GM21723 (cell line): ENCODE data around the gene NR2C1.

Source experiments
- ATAC-seq: cut with Tn5 transposase; IDR thresholded peaks from one replicate; pipeline ENCODE4 v1.9.1; 2021; ENCODE audit warnings: mild to moderate bottlenecking, moderate library complexity; ENCODE audit not compliant: unreplicated experiment

Gene NR2C1

DNA sequence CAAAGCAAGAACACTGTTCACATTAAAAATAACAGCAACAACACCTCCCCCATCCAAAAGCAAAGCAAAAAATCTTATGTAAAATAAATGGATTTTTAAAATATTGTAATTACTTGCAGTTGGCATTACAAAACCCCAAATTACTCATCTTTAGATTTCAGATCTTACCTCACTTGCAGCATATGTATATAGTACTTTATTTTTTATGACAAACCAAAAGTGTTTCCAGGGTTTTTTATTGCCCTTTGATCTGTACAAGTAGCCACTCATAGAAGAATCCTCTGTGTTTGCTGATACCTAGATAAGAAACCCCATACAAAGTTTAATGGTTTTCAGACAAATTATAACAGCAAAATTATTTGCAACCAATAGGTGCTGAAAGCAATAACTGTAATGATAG lies 12.2 kb upstream of the NR2C1 start:
- ATAC-seq = no peak

DNA sequence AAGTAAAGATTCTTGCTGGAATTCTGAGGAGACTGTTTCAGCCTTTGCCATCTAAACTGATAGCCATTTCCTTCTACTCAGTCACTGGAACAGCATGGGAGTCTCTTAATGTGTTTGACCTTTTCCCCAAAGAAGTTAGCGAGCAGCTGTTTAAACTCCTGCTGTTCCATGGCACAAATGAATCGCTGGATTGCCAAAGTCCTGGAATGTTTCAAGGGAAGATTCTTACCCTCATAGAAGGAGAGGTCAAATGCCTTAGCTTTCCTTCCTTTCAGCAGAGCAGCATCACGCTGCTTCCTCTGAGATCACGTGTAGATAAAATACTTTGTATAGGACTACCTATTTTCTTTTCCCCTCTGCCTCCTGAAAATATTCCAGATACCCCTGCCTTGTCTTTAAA lies 10.5 kb upstream of the NR2C1 start:
- no peak for ATAC-seq

GRCh38 chr12:95083471-95083870 lies 10.1 kb upstream of the NR2C1 start:
- ATAC-seq = no peak

DNA sequence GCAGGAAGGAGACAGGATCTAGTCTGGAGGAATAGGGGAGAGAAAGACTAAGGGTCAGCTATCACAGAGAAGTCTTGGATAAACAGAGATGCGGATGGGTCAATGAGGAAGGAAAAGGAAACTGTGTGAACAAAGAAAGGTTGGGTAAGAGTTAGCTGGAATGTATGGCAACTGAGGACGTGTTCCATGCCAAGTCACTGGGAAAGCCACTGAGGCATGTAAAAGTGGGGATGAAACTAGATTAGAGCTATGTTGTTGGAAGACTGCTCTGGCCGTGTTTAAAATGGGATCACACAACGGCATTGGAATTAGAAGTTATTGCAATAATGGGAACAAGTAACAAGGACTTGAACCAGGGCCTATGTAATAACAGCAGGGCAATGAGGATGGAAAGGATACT lies 3.9 kb upstream of the NR2C1 start:
- no peak for ATAC-seq

DNA sequence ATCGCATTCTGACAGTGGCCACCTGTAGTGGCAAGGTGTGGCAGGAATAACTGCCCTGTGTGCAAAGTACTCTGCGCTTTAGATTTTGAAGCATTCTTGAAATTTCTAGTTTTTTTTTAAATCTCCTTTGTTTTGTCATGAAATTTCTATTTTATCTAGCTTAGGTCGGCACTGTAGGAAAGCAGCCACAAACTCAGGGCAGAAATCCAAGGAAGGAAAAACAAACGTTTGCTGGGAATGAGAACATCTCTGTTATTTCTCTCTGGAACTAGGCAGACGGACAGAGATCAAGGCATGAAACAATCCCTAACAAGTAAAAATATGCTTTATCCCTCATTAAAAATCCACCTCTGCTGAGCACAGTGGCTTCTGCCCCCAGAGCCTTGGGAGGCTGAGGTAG lies 1.3 kb upstream of the NR2C1 start:
- no peak for ATAC-seq

GRCh38 chr12:95073698-95074520 lies 491 bp upstream of the NR2C1 start:
- no peak for ATAC-seq

DNA sequence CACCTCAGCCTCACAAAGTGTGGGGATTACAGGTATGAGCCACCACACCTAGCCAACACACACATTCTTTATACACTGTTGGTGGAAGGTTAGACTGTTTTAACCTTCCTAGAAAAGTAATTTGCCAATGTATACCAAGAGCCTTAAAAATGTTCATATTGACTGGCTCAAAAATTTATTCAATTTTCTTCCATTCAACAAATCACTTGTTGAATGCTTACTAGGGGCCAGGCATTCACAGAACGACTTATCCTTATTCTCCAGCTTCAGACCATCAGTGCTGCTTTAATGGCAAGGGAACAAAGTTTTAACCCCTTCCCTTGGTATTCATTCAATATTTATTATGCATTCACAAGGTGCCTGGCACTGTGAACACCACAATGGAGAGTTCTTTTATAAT lies 3.0 kb downstream of the NR2C1 start:
- ATAC-seq = no peak

DNA sequence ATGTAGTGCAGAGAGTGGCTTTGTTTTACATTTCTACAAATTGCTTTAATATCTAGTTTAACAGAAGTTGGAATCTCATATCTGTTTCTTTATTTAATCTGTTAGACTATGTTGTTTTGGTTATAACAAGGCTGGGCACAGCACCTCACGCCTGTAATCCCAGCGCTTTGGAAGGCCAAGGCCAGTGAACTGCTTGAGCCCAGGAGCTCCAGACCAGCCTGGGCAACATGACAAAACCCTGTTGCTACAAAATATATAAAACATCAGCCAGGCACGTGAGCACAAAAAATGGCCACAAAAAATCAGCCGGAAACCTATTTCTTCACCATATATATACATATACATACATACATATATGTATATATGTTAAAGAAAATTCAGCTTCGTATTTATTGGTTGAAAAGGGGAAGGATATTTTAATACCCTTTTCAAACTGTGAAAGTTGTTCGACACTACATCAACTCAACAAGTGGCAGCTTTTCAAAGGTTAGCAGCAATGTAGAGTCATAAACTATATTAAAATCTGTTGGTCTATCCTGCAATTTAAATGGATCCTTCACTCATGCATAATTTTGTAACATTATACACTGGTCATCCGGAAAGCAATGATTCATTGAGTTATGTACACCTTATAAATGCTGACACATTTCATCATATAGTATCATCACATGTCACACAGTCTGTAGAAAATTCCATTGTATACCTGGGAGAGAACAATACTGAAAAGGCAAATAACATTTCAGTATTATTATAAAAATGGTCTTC lies 7.1 kb downstream of the NR2C1 start:
- ATAC-seq = no peak

- no peak for ATAC-seq
Observed at GRCh38 chr12:95060951-95061350, 12.5 kb downstream of the NR2C1 start.

DNA sequence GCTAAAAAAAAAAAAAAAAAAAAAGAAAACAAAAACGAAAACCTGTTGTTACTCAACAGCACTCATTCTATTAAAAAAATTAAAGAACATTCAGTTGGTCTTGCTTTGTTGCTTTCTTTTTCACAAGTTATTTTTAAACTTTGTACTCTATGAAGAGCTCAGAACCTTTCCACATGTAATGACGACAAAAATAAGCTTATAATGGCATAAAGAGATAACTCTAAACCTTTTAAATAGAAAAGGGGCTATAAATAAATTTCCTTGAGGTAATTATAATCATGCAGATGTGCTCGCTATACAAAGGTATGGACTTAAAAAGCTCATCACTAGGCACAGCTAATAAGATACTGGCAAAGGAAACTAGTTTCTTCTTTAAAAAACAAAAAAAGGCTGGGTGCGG lies 13.4 kb downstream of the NR2C1 start:
- no peak for ATAC-seq

- ATAC-seq = no peak
Observed at GRCh38 chr12:95057424-95057823, 16.0 kb downstream of the NR2C1 start.

GRCh38 chr12:95055057-95055456 lies 18.4 kb downstream of the NR2C1 start:
- no peak for ATAC-seq

- ATAC-seq = no peak
Observed at GRCh38 chr12:95054206-95054605, 19.2 kb downstream of the NR2C1 start.

GRCh38 chr12:95051241-95051640 lies 22.2 kb downstream of the NR2C1 start:
- ATAC-seq = no peak

DNA sequence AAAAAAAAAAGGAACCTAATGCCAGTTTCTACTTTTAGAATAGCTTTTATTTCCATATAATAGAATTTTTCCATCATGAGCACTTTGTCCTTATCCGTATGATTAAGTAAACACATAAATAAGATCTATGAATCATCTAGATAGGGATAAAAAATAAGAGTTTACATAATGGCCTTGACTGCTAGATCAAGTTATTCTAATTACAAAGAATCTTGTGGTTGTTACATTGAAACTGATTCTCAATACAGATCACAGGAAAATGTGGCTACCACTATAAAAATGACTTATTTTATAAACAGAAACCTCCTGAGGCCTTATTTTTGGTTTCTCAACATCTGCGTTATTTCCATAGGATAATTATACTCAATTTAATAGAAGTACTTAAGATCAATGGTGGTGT lies 35.5 kb downstream of the NR2C1 start:
- no peak for ATAC-seq

DNA sequence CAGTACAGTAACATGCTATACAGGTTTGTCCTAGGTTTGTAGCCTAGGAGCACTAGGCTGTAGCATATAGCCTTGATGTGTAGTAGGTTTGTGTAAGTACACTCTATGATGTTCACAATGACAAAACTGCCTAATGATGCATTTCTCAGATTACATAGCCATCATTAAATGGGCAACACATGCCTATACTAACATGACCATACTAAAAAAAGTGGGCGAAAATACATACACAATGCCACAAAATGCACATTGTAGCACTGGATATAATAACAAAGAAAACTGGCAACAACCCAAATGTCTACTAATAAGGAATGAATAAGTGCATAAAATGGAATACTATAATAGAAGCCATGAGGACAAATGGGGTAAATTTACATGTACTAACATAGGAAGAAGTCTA lies 38.7 kb downstream of the NR2C1 start:
- ATAC-seq = no peak

DNA sequence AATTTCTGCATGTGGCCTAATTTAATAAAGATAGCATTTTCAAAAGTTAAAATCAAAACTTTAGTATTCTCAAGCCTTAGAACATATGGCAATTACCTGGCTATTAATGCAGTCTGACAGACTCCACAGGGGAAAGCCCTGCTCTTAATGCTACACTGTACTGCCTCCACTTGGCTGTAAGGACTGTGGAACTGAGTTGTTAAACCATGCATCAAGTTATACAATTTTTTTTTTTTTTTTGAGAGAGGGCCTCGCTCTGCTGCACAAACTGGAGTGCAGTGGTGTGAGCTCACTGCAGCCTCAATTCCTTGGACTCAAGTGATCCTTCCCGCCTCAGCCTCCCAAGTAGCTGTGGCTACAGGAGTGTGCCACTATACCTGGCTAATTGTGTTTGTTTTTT lies 50.9 kb downstream of the NR2C1 start:
- ATAC-seq = no peak

DNA sequence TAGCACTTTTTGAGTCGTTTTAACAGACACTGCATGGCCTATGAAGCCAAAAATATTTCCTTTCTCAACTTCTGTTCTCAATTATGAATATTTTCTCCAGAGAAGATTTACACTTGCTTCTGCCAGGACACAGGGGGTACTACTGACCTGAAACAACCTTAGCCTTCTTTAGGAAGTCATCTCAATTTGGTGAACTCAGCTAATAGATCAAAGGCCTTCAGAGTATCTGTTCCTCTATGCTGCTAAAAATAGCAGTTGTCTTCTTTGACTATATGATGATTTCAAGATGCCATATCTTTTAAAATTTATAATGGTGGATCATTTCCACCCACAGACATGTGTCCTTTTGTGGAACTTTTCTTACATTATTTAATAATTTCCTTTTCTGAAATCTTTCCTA lies 55.9 kb downstream of the NR2C1 start:
- no peak for ATAC-seq

DNA sequence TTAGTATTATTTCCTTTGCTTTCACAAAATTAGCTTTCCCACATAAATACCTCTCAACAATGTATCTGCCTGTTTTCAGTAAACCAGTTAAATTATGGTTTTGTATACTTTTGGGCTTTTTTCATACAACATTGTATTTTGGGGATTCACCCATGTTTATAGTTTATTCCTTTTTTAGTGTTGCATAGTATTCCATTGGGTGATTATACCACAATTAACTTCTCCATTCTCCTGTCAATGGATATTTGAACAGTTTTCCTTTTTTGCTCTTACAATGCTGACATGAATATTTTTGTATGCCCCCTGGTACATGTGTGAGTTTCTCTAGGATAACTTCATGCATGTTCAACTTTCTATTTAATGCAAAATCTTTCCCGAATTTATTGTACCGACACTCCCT lies 57.3 kb downstream of the NR2C1 start:
- no peak for ATAC-seq

DNA sequence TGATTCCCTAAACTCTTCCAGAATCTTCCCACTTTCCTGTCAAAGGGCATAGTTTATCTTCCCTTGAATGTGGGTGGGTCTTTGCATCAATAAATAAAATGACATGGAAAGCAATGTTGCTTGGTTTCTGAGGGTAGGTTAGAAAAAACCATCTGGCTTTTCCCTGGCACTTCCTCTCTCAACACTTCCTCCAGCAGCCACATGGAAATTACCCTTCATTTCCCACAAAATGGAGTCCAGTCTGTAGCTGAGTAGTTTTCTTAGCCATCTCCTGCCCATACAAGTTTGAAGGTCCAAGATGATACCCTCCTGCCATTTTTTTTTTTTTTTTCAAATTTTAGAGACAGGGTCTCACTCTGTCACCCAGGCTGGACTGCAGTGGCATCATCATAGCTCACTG lies 58.9 kb downstream of the NR2C1 start:
- no peak for ATAC-seq

- ATAC-seq = no peak
Observed at GRCh38 chr12:95006206-95006605, 67.2 kb downstream of the NR2C1 start.

DNA sequence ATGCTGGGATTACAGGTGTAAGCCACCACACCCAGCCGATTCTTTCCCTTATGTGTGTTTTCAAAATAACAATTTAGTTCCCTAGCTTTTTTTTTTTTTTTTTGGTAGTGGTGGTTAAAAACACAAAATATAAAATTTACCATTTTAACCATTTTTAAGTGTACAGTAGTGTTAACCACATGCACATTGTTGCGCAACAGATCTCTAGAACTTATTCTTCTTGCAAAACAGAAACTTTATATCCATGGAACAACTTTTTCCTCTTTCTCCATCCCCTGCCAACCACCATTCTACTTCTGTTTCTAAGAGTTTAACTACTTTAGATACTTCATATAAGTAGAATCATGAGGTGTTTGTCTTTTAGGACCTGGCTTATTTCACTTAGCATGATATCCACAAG lies 68.8 kb downstream of the NR2C1 start:
- ATAC-seq = no peak

GRCh38 chr12:95003921-95004272 lies 69.5 kb downstream of the NR2C1 start:
- no peak for ATAC-seq
